Measurements from ENCODE around the gene TGFBR3.

Gene TGFBR3

GRCh38 chr1:91733108-91733710, 152.7 kb downstream of the TGFBR3 start:
- H3K27ac Mint-ChIP-seq: no peak overlapping the region
- H3K4me1 Mint-ChIP-seq (ENCODE audit: low read depth): peaks cover 42% of the 10 kb centered on the region
- peaks cover 11% of the 10 kb centered on the region for H3K36me3 Mint-ChIP-seq
- H3K4me3 Mint-ChIP-seq: peak overlapping the region; percentile 3
- H3K27me3 Mint-ChIP-seq: no peaks in the 10 kb centered on the region
- no peaks in the 10 kb centered on the region for H3K9me3 Mint-ChIP-seq (ENCODE audit: low read depth)

- H3K9me3 Mint-ChIP-seq (ENCODE audit: low read depth): no peaks in the 10 kb centered on the region
- H3K36me3 Mint-ChIP-seq: peaks cover 13% of the 10 kb centered on the region
- peak overlapping the region; percentile 89 for H3K27ac Mint-ChIP-seq
- peaks cover 42% of the 10 kb centered on the region for H3K4me1 Mint-ChIP-seq (ENCODE audit: low read depth)
- H3K4me3 Mint-ChIP-seq: peak overlapping the region; percentile 3
- H3K27me3 Mint-ChIP-seq: no peaks in the 10 kb centered on the region
These were observed 153.5 kb downstream of the TGFBR3 start for GRCh38 chr1:91732291-91733107.

GRCh38 chr1:91731815-91732214, 154.1 kb downstream of the TGFBR3 start:
- Mint-ChIP-seq H3K4me3 (peak overlapping the region; percentile 76), H3K9me3 (ENCODE audit: low read depth) (no peaks in the 10 kb centered on the region), H3K27me3 (no peaks in the 10 kb centered on the region), H3K4me1 (ENCODE audit: low read depth) (peaks cover 42% of the 10 kb centered on the region), H3K36me3 (peaks cover 17% of the 10 kb centered on the region), H3K27ac (peak overlapping the region; percentile 89)

GRCh38 chr1:91730801-91731732, 154.9 kb downstream of the TGFBR3 start:
- no peaks in the 10 kb centered on the region for H3K9me3 Mint-ChIP-seq (ENCODE audit: low read depth)
- peaks cover 42% of the 10 kb centered on the region for H3K4me1 Mint-ChIP-seq (ENCODE audit: low read depth)
- H3K4me3 Mint-ChIP-seq: peak overlapping the region; percentile 76
- peaks cover 17% of the 10 kb centered on the region for H3K36me3 Mint-ChIP-seq
- H3K27me3 Mint-ChIP-seq: no peaks in the 10 kb centered on the region
- H3K27ac Mint-ChIP-seq: peak overlapping the region; percentile 89

GRCh38 chr1:91729621-91730358, 156.2 kb downstream of the TGFBR3 start:
- Mint-ChIP-seq H3K4me1 (ENCODE audit: low read depth) (peaks cover 42% of the 10 kb centered on the region), H3K27ac (no peak overlapping the region), H3K27me3 (no peaks in the 10 kb centered on the region), H3K36me3 (peaks cover 20% of the 10 kb centered on the region), H3K4me3 (no peak overlapping the region), H3K9me3 (ENCODE audit: low read depth) (no peaks in the 10 kb centered on the region)

GRCh38 chr1:91727763-91728162, 158.2 kb downstream of the TGFBR3 start:
- Mint-ChIP-seq H3K4me3 (no peak overlapping the region), H3K9me3 (ENCODE audit: low read depth) (no peaks in the 10 kb centered on the region), H3K27ac (no peak overlapping the region), H3K4me1 (ENCODE audit: low read depth) (peaks cover 35% of the 10 kb centered on the region), H3K36me3 (peaks cover 20% of the 10 kb centered on the region), H3K27me3 (no peaks in the 10 kb centered on the region)

- H3K27me3 Mint-ChIP-seq: no peaks in the 10 kb centered on the region
- H3K4me1 Mint-ChIP-seq (ENCODE audit: low read depth): peaks cover 19% of the 10 kb centered on the region
- peaks cover 21% of the 10 kb centered on the region for H3K36me3 Mint-ChIP-seq
- no peaks in the 10 kb centered on the region for H3K9me3 Mint-ChIP-seq (ENCODE audit: low read depth)
- no peak overlapping the region for H3K4me3 Mint-ChIP-seq
- H3K27ac Mint-ChIP-seq: no peak overlapping the region
These were observed 159.8 kb downstream of the TGFBR3 start for GRCh38 chr1:91725989-91726721.

GRCh38 chr1:91725618-91725988, 160.3 kb downstream of the TGFBR3 start:
- H3K36me3 Mint-ChIP-seq: peaks cover 21% of the 10 kb centered on the region
- H3K4me1 Mint-ChIP-seq (ENCODE audit: low read depth): peaks cover 14% of the 10 kb centered on the region
- no peak overlapping the region for H3K4me3 Mint-ChIP-seq
- no peak overlapping the region for H3K27ac Mint-ChIP-seq
- no peaks in the 10 kb centered on the region for H3K27me3 Mint-ChIP-seq
- H3K9me3 Mint-ChIP-seq (ENCODE audit: low read depth): no peaks in the 10 kb centered on the region

- Mint-ChIP-seq H3K4me1 (ENCODE audit: low read depth) (peaks cover 4% of the 10 kb centered on the region), H3K27ac (no peak overlapping the region), H3K36me3 (peaks cover 24% of the 10 kb centered on the region), H3K4me3 (no peak overlapping the region), H3K9me3 (ENCODE audit: low read depth) (no peaks in the 10 kb centered on the region), H3K27me3 (no peaks in the 10 kb centered on the region)
These were observed 161.3 kb downstream of the TGFBR3 start for GRCh38 chr1:91724644-91725043.

GRCh38 chr1:91724231-91724630, 161.7 kb downstream of the TGFBR3 start:
- no peak overlapping the region for H3K4me3 Mint-ChIP-seq
- no peak overlapping the region for H3K27ac Mint-ChIP-seq
- peaks cover 26% of the 10 kb centered on the region for H3K36me3 Mint-ChIP-seq
- no peaks in the 10 kb centered on the region for H3K27me3 Mint-ChIP-seq
- peaks cover 1% of the 10 kb centered on the region for H3K4me1 Mint-ChIP-seq (ENCODE audit: low read depth)
- no peaks in the 10 kb centered on the region for H3K9me3 Mint-ChIP-seq (ENCODE audit: low read depth)

GRCh38 chr1:91720044-91720443, 165.9 kb downstream of the TGFBR3 start:
- H3K27ac Mint-ChIP-seq: no peak overlapping the region
- H3K4me3 Mint-ChIP-seq: no peak overlapping the region
- H3K9me3 Mint-ChIP-seq (ENCODE audit: low read depth): no peaks in the 10 kb centered on the region
- no peaks in the 10 kb centered on the region for H3K27me3 Mint-ChIP-seq
- H3K36me3 Mint-ChIP-seq: peaks cover 24% of the 10 kb centered on the region
- H3K4me1 Mint-ChIP-seq (ENCODE audit: low read depth): no peaks in the 10 kb centered on the region

- Mint-ChIP-seq H3K4me1 (ENCODE audit: low read depth) (no peaks in the 10 kb centered on the region), H3K9me3 (ENCODE audit: low read depth) (no peaks in the 10 kb centered on the region), H3K36me3 (peaks cover 29% of the 10 kb centered on the region), H3K27me3 (no peaks in the 10 kb centered on the region), H3K27ac (no peak overlapping the region), H3K4me3 (no peak overlapping the region)
These were observed 167.1 kb downstream of the TGFBR3 start for GRCh38 chr1:91718877-91719276.

- no peak overlapping the region for H3K4me3 Mint-ChIP-seq
- no peaks in the 10 kb centered on the region for H3K27me3 Mint-ChIP-seq
- H3K27ac Mint-ChIP-seq: no peak overlapping the region
- H3K36me3 Mint-ChIP-seq: peaks cover 31% of the 10 kb centered on the region
- peaks cover 4% of the 10 kb centered on the region for H3K4me1 Mint-ChIP-seq (ENCODE audit: low read depth)
- no peaks in the 10 kb centered on the region for H3K9me3 Mint-ChIP-seq (ENCODE audit: low read depth)
These were observed 167.6 kb downstream of the TGFBR3 start for GRCh38 chr1:91718368-91718767.

- H3K27me3 Mint-ChIP-seq: no peaks in the 10 kb centered on the region
- no peak overlapping the region for H3K27ac Mint-ChIP-seq
- no peaks in the 10 kb centered on the region for H3K9me3 Mint-ChIP-seq (ENCODE audit: low read depth)
- peaks cover 8% of the 10 kb centered on the region for H3K4me1 Mint-ChIP-seq (ENCODE audit: low read depth)
- peaks cover 31% of the 10 kb centered on the region for H3K36me3 Mint-ChIP-seq
- H3K4me3 Mint-ChIP-seq: no peak overlapping the region
These were observed 168.1 kb downstream of the TGFBR3 start for GRCh38 chr1:91717839-91718238.

Data from activated naive CD8-positive, alpha-beta T cell (primary cell).